Liver (tissue), 9 donors: ENCODE data around the gene CEP57. TPM values are rescaled to one million over a fixed set of nuclear protein-coding genes. Genes with fewer than 3 reads are reported as not detected.

Experiments used
- DNase-seq: peaks from one replicate; pipeline ENCODE4 v3.0.0-alpha.2; 2017; ENCODE audit warnings: low spot score
- H3K27ac ChIP-seq, 2 donors: one replicate each; pipeline ENCODE4 v1.7.0; 2013; ENCODE audit warnings: inconsistent platforms in 2 of 2, low read length in 2 of 2, control low read depth in 1 of 2, low read depth in 1 of 2, mild to moderate bottlenecking in 1 of 2
- H3K27me3 ChIP-seq, 4 donors: one replicate each; pipeline versions ENCODE4 v1.6.1 to v1.7.0; 2013; ENCODE audit warnings: low read length in 3 of 4, inconsistent platforms in 1 of 4, mild to moderate bottlenecking in 1 of 4, moderate library complexity in 1 of 4; ENCODE audit not compliant: control insufficient read depth in 4 of 4, insufficient read depth in 4 of 4
- H3K36me3 ChIP-seq, 4 donors: one replicate each; pipeline versions ENCODE4 v1.6.1 to v1.7.0; 2013; ENCODE audit warnings: low read length in 3 of 4, mild to moderate bottlenecking in 3 of 4, low read depth in 1 of 4, moderate library complexity in 1 of 4; ENCODE audit not compliant: control insufficient read depth in 4 of 4, insufficient read depth in 3 of 4
- H3K4me1 ChIP-seq, 4 donors: one replicate each; pipeline versions ENCODE4 v1.6.1 to v1.7.0; 2013; ENCODE audit warnings: low read length in 3 of 4, mild to moderate bottlenecking in 3 of 4, moderate library complexity in 1 of 4; ENCODE audit not compliant: control insufficient read depth in 4 of 4, insufficient read depth in 4 of 4
- H3K4me3 ChIP-seq, 3 donors: one replicate each; pipeline versions ENCODE4 v1.6.1 to v1.7.0; 2013; ENCODE audit warnings: low read length in 3 of 3, control low read depth in 1 of 3, low read depth in 1 of 3, mild to moderate bottlenecking in 1 of 3
- H3K9ac ChIP-seq, 2 donors: one replicate each; pipeline ENCODE4 v1.7.0; 2013; ENCODE audit warnings: low read length in 2 of 2, mild to moderate bottlenecking in 2 of 2, moderate library complexity in 2 of 2, control low read depth in 1 of 2, low read depth in 1 of 2
- H3K9me3 ChIP-seq, 4 donors: one replicate each; pipeline versions ENCODE4 v1.6.1 to v1.7.0; 2013; ENCODE audit warnings: low read length in 3 of 4; ENCODE audit not compliant: control insufficient read depth in 4 of 4
- EGR1 ChIP-seq, 2 donors: IDR thresholded peaks; 2 replicates each; pipeline ENCODE4 v1.6.1; 2016 to 2018; ENCODE audit warnings: antibody characterized with exemption in 2 of 2, low read depth in 2 of 2
- FOXA1 ChIP-seq: IDR thresholded peaks from 2 replicates; pipeline ENCODE4 v1.6.1; 2016; ENCODE audit warnings: antibody characterized with exemption
- FOXA2 ChIP-seq: IDR thresholded peaks from 2 replicates; pipeline ENCODE4 v1.6.1; 2016; ENCODE audit warnings: antibody characterized with exemption
- HNF4G ChIP-seq: IDR thresholded peaks from 2 replicates; pipeline ENCODE4 v1.6.1; 2016; ENCODE audit warnings: antibody characterized with exemption
- JUND ChIP-seq, 2 donors: IDR thresholded peaks; 2 replicates each; pipeline ENCODE4 v1.6.1; 2016; ENCODE audit warnings: antibody characterized with exemption in 2 of 2
- NR2F2 ChIP-seq: IDR thresholded peaks from 2 replicates; pipeline ENCODE4 v1.6.1; 2016; ENCODE audit warnings: antibody characterized with exemption
- RAD21 ChIP-seq, 2 donors: IDR thresholded peaks; 2 replicates each; pipeline ENCODE4 v1.6.1; 2016; ENCODE audit warnings: antibody characterized with exemption in 2 of 2, mild to moderate bottlenecking in 2 of 2
- RXRA ChIP-seq, 2 donors: IDR thresholded peaks; 2 replicates each; pipeline ENCODE4 v1.6.1; 2017 to 2018; ENCODE audit warnings: antibody characterized with exemption in 2 of 2, mild to moderate bottlenecking in 1 of 2
- SP1 ChIP-seq: IDR thresholded peaks from 2 replicates; pipeline ENCODE4 v1.6.1; 2018; ENCODE audit warnings: antibody characterized with exemption, mild to moderate bottlenecking
- YY1 ChIP-seq: IDR thresholded peaks from 2 replicates; pipeline ENCODE4 v1.6.1; 2016; ENCODE audit warnings: antibody characterized with exemption, mild to moderate bottlenecking
- WGBS: extraction: QIAGEN DNeasy Blood & Tissue Kit; methylation state at CpG from one replicate; pipeline ENCODE4 v1.1.7; 2013; 5-methylcytosine and 5-hydroxymethylcytosine counted together
- polyA plus RNA-seq, 2 donors: library from polyadenylated mRNA; stranded (reverse) in 1 of 2; unstranded in 1 of 2; fragments of 200-250 nt in 1 of 2; fragments of >200 nt in 1 of 2; fragmentation: Nextera tagmentation in 1 of 2; extraction: Ambion mirVana in 1 of 2; gene quantifications; one replicate each; pipeline versions ENCODE4 v1.2.1 to v1.2.3, GENCODE V29; 2013 to 2015
- total RNA-seq, 2 donors: library from RNA; depleted of rRNA; stranded (reverse); fragments of >200 nt; gene quantifications; one replicate each; pipeline ENCODE4 v1.2.3, GENCODE V29; 2014
- TF ChIP-seq, protein P1 (sequence below): IDR thresholded peaks from 2 replicates; pipeline ENCODE4 v1.6.1; 2016; ENCODE audit warnings: antibody characterized with exemption
- TF ChIP-seq, protein P2 (sequence below): IDR thresholded peaks from 2 replicates; pipeline ENCODE4 v1.6.1; 2016; ENCODE audit warnings: antibody characterized with exemption
- TF ChIP-seq, protein P3 (sequence below): fragments of 150-350 bp; IDR thresholded peaks from 2 replicates; pipeline ENCODE4 v1.5.1; 2017; ENCODE audit warnings: improper control_type of control experiment, low read depth, low read length; ENCODE audit not compliant: missing input control
- TF ChIP-seq, protein P4 (sequence below): IDR thresholded peaks from 2 replicates; pipeline ENCODE4 v1.6.1; 2016; ENCODE audit warnings: antibody characterized with exemption, mild to moderate bottlenecking
- TF ChIP-seq, protein P5 (sequence below): IDR thresholded peaks from 2 replicates; pipeline ENCODE4 v1.6.1; 2016; ENCODE audit warnings: antibody characterized with exemption
- donor health status: healthy.
- donor health status: healthy.
- donor health status: healthy.
- donor health status: healthy.
- donor health status: healthy.

Gene CEP57
- total RNA-seq: 10 to 100 TPM; 30.6 to 31.5 TPM
- polyA plus RNA-seq: 10 to 100 TPM; 11.2 to 32.8 TPM

DNA sequence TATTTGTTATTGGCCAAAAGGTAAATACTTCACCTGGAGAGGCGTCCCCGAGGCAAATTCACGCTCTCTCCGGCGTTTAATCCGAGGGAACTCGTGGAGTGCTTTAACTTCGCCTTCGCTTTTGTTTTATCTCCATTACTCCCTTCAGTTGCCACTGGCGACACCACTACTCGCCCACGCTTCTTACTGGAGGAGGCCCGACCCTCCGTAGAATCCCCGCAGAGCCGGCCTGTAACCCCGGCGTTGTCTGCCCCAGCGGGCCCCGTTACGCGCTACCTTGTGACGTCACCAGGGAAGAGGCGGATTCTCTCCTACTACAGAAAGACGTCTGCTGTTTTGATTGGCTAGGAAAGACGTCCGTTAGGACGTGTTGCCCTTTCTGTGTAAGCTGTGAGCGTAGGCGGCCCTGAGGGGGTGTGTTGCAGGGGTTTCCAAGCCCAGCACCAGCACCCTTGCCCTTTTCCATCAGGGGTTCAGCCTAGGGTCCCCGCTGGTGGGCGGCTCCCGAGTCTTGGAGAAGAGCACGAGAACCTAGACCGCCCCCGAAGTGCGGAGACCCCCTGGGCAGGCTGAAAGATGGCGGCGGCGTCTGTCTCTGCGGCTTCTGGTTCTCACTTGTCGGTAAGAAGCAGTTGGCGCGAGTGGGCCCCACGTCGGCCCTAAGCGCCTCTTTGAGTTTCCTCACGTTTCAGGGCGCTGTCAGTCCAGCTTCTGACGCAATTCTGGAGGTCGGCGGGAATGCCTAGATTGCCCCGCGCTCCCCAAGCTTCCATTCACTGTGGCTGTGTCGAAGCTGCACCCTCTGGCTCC is at the start of gene CEP57:
TSS of gene CEP57 (plus strand) at position 376 of the 810 bp plus-strand sequence. CDS start at position 577, 201 bp downstream.
- Histone ChIP-seq H3K4me1 (peaks cover 7 to 37% (median 14%) of the 10 kb centered on the region in 4 donors), H3K9ac (peak within 1 kb of the TSS; percentile 61 to 100), H3K4me3 (peak within 1 kb of the TSS; percentile 86 to 96 (median 93)), H3K27ac (peak within 1 kb of the TSS; percentile 99), H3K36me3 (peaks cover 4 to 15% (median 12%) of the 10 kb centered on the region in 4 donors), H3K27me3 (no peaks in the 10 kb centered on the region), H3K9me3 (no peaks in the 10 kb centered on the region)
- peak; percentile 94 for DNase-seq
- peak; percentile 90 for TF ChIP-seq YY1
- TF ChIP-seq, protein P1, sequence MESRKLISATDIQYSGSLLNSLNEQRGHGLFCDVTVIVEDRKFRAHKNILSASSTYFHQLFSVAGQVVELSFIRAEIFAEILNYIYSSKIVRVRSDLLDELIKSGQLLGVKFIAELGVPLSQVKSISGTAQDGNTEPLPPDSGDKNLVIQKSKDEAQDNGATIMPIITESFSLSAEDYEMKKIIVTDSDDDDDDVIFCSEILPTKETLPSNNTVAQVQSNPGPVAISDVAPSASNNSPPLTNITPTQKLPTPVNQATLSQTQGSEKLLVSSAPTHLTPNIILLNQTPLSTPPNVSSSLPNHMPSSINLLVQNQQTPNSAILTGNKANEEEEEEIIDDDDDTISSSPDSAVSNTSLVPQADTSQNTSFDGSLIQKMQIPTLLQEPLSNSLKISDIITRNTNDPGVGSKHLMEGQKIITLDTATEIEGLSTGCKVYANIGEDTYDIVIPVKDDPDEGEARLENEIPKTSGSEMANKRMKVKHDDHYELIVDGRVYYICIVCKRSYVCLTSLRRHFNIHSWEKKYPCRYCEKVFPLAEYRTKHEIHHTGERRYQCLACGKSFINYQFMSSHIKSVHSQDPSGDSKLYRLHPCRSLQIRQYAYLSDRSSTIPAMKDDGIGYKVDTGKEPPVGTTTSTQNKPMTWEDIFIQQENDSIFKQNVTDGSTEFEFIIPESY: no peak
- TF ChIP-seq EGR1 (IDR thresholded peaks at IDR 0.05; ENCODE audit: low read depth in 2 of 2): peak; percentile 90 to 95
- TF ChIP-seq, protein P2, sequence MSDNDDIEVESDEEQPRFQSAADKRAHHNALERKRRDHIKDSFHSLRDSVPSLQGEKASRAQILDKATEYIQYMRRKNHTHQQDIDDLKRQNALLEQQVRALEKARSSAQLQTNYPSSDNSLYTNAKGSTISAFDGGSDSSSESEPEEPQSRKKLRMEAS: peak; percentile 2
- TF ChIP-seq, protein P3, sequence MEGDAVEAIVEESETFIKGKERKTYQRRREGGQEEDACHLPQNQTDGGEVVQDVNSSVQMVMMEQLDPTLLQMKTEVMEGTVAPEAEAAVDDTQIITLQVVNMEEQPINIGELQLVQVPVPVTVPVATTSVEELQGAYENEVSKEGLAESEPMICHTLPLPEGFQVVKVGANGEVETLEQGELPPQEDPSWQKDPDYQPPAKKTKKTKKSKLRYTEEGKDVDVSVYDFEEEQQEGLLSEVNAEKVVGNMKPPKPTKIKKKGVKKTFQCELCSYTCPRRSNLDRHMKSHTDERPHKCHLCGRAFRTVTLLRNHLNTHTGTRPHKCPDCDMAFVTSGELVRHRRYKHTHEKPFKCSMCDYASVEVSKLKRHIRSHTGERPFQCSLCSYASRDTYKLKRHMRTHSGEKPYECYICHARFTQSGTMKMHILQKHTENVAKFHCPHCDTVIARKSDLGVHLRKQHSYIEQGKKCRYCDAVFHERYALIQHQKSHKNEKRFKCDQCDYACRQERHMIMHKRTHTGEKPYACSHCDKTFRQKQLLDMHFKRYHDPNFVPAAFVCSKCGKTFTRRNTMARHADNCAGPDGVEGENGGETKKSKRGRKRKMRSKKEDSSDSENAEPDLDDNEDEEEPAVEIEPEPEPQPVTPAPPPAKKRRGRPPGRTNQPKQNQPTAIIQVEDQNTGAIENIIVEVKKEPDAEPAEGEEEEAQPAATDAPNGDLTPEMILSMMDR: no peak
- no peak for TF ChIP-seq NR2F2
- no peak for TF ChIP-seq RAD21 (IDR thresholded peaks at IDR 0.05)
- peak; percentile 39 for TF ChIP-seq SP1
- TF ChIP-seq JUND (IDR thresholded peaks at IDR 0.05): peak; percentile 5 to 8
- no peak for TF ChIP-seq RXRA (IDR thresholded peaks at IDR 0.05)
- TF ChIP-seq, protein P4, sequence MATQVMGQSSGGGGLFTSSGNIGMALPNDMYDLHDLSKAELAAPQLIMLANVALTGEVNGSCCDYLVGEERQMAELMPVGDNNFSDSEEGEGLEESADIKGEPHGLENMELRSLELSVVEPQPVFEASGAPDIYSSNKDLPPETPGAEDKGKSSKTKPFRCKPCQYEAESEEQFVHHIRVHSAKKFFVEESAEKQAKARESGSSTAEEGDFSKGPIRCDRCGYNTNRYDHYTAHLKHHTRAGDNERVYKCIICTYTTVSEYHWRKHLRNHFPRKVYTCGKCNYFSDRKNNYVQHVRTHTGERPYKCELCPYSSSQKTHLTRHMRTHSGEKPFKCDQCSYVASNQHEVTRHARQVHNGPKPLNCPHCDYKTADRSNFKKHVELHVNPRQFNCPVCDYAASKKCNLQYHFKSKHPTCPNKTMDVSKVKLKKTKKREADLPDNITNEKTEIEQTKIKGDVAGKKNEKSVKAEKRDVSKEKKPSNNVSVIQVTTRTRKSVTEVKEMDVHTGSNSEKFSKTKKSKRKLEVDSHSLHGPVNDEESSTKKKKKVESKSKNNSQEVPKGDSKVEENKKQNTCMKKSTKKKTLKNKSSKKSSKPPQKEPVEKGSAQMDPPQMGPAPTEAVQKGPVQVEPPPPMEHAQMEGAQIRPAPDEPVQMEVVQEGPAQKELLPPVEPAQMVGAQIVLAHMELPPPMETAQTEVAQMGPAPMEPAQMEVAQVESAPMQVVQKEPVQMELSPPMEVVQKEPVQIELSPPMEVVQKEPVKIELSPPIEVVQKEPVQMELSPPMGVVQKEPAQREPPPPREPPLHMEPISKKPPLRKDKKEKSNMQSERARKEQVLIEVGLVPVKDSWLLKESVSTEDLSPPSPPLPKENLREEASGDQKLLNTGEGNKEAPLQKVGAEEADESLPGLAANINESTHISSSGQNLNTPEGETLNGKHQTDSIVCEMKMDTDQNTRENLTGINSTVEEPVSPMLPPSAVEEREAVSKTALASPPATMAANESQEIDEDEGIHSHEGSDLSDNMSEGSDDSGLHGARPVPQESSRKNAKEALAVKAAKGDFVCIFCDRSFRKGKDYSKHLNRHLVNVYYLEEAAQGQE: peak; percentile 17
- no peak for TF ChIP-seq FOXA2
- no peak for TF ChIP-seq FOXA1
- TF ChIP-seq HNF4G: no peak
- TF ChIP-seq, protein P5, sequence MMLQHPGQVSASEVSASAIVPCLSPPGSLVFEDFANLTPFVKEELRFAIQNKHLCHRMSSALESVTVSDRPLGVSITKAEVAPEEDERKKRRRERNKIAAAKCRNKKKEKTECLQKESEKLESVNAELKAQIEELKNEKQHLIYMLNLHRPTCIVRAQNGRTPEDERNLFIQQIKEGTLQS: peak; percentile 10
- under 1% methylated on average over 55 of the region's 55 CpGs for WGBS
